GM13977 (cell line): ENCODE data around the gene NARF.

Experiments
- DNase-seq: peaks from one replicate; pipeline ENCODE4 v3.0.0; 2012; ENCODE audit warnings: low spot score
- CTCF ChIP-seq: IDR thresholded peaks from 2 replicates; pipeline ENCODE4 v1.5.1; 2012; ENCODE audit warnings: mild to moderate bottlenecking, control low read depth; ENCODE audit not compliant: insufficient read depth; ENCODE audit errors: extremely low read depth, missing control alignments
- in situ Hi-C: fragments of 300-500 bp; cut with MboI; formaldehyde crosslinking; loops from one replicate; pipeline ENCODE4 v1.12.0; 2022; ENCODE audit warnings: low sequenced_read_pairs, low pct_unique_long_range_greater_than_20kb, mixed read lengths, inconsistent platforms; ENCODE audit not compliant: unreplicated experiment

Gene NARF

DNA sequence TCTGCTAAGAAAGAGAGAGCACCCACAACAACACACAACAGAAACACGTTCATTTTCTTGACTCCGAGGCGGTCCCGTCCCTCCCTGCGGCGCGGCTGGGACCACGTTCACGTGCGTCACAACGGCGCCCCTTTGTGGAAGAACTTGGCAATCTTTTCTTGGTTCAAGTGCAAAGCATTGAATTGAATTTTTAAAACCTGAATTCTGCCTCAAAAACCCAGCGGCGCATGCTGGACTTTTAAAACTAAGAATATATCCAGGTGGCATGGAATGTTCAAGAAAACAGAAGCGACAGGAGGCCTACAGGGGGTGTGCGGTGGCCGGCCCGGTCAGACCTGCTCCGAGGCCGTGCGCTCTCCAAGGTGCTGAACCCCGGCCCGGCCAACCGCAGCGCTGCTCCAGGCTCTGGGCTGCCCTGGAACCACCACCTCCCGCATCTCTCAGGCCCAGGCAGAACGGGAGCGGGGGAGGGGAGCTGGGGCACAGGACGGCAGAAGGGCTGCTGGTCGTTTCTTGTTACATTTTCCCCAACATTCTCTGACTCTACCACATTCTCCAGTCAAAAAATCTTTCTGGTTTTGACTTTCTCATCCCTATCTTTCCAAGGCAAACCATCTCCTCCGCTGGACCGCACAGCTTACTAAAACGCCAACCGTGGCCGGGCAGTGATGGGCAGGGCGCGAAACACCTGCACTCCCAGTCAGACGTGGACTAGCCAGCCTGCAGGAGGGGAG is 43.8 kb upstream of the NARF start:
- peak; percentile 81 for DNase-seq
- in situ Hi-C loops: no loop called here
- peak; percentile 73 for TF ChIP-seq CTCF

GRCh38 chr17:82415336-82415735 is 43.2 kb upstream of the NARF start:
- DNase-seq: no peak
- TF ChIP-seq CTCF: no peak
- in situ Hi-C loops: no loop called here

GRCh38 chr17:82415786-82416185 is 42.8 kb upstream of the NARF start:
- TF ChIP-seq CTCF: no peak
- no peak for DNase-seq
- in situ Hi-C loops: no loop called here

DNA sequence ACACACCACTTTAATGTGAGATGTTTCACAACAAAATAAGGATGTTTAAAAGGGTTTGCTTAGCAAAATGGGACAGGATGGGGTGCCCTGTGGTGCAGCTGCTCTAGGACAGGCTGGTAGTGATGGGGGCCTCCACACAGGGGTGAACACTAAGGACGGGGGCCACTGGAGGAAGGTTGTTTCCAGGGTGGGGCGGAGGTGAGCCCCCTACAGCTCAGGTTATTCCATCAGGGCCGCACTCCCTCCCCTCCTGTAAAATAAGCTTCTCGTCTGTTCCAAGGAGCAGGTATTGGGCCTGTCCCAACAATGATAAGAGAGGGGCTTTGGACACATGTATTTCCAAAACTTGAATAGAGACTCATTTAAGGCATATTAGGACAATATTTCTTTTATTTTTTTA is 42.3 kb upstream of the NARF start:
- in situ Hi-C loops: no loop called here
- no peak for TF ChIP-seq CTCF
- DNase-seq: no peak

DNA sequence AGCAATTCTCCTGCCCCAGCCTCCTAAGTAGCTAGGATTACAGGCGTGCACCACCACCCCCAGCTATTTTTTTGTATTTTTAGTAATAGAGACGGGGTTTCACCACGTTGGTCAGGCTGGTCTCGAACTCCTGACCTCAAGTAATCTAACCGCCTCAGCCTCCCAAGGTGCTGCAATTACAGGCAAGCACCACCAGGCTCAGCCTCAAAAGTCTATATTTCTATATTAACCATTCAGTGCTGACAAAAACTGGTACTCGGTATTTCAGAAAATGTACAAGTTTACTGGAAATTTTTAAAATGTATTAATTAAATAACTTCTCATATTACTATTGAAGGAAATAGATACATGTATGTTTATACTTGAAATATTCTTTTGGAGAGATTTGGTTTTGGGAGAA is 41.8 kb upstream of the NARF start:
- in situ Hi-C loops: no loop called here
- DNase-seq: no peak
- TF ChIP-seq CTCF: no peak

DNA sequence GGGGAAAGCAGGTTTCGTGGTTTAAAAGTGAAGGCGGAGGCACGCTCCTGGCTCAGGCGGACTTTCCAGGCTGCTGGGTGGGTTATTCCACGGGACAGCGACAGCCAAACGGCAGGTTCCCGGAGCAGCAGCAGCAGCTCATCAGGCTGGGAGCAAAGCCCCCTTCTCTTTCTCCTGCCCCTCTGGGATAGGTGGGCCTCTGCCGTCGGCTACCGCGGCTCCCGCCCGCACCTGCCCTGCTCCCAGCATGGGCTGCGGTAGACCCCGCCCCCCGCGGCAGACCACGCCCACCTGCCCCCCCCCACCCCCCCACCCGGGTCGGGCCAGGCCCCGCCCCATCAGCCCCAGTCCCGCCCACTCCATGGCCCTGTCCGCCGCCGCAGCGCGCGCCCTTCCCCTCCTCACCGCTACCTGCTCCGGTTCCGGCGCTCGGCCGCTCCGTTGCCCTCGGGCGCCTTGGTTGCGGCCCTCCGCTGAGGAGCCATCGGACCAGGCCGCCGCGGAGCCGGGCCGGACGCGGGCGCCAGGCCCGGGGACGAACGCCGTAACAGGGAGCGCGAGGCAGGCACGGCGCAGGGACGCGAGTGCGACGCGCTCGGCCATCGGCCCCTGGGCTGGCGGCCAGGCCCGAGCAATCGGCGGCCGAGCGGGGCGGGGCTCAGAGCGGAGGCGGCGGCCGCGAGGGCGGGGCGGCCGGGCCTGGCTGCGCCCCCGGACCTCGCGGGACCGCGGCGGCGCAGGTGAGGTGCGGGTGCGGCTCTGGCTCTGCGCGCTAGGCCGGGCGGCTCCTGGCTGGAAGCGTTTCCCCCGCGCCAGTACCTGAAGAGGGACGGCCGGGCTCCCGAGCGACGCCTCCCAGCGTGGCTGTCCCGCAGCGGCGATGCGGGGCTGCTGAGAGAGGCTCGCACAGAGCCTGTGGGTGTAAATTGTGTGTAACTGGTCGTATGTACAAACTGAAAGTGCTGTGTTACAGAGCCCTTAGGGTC is 40.2 kb upstream of the NARF start, which contains the start of the genes HEXD and OGFOD3:
Gene HEXD, plus strand, starts transcription at position 347 of the 986 bp plus-strand sequence. CDS start 1,453 bp downstream, outside the sequence.
Gene OGFOD3, minus strand, starts transcription at position 586 of the 986 bp plus-strand sequence. Its CDS starts 101 bp downstream, at position 485.
- TF ChIP-seq CTCF: no peak
- DNase-seq: peak; percentile 99
- in situ Hi-C loops: no loop called here
